GM13976 (cell line): Measurements from ENCODE around the gene OCSTAMP.

Source experiments
- DNase-seq: peaks from one replicate; pipeline ENCODE4 v3.0.0; 2012; ENCODE audit warnings: low spot score
- in situ Hi-C: fragments of 300-500 bp; cut with MboI; formaldehyde crosslinking; loops from one replicate; pipeline ENCODE4 v1.12.0; 2022; ENCODE audit warnings: low sequenced_read_pairs, mixed read lengths, inconsistent platforms; ENCODE audit not compliant: unreplicated experiment
- TF ChIP-seq, protein P1 (sequence below): IDR thresholded peaks from 2 replicates; pipeline ENCODE4 v1.5.1; 2012; ENCODE audit warnings: borderline replicate concordance, mild to moderate bottlenecking; ENCODE audit not compliant: insufficient read depth; ENCODE audit errors: extremely low read depth, missing control alignments, control extremely low read depth

Gene OCSTAMP

DNA sequence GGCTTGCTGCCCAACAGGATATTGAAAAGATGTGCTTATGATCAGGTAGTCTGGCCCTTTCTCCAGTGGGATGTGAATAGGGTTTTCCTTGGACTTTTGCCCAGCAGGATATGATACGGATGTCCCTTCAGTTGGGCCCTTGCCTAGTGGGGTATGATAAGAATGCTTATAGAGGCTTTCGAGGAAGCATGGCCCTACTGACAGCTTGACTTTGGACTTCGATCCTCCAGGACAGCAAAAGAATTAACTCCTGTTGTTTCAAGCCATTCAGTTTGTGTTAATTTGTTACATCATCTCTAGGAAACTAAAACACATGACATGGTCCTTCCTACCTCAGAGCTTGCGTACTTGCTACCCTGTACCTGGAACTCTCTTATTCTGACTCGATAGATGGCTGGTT, 27.3 kb downstream of the OCSTAMP start:
- in situ Hi-C loops, result loop anchor here (5.0 kb wide), 1 partner anchor 159 kb away; no protein-coding TSS in a partner anchor
- TF ChIP-seq, protein P1, sequence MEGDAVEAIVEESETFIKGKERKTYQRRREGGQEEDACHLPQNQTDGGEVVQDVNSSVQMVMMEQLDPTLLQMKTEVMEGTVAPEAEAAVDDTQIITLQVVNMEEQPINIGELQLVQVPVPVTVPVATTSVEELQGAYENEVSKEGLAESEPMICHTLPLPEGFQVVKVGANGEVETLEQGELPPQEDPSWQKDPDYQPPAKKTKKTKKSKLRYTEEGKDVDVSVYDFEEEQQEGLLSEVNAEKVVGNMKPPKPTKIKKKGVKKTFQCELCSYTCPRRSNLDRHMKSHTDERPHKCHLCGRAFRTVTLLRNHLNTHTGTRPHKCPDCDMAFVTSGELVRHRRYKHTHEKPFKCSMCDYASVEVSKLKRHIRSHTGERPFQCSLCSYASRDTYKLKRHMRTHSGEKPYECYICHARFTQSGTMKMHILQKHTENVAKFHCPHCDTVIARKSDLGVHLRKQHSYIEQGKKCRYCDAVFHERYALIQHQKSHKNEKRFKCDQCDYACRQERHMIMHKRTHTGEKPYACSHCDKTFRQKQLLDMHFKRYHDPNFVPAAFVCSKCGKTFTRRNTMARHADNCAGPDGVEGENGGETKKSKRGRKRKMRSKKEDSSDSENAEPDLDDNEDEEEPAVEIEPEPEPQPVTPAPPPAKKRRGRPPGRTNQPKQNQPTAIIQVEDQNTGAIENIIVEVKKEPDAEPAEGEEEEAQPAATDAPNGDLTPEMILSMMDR, result no peak
- no peak for DNase-seq

DNA sequence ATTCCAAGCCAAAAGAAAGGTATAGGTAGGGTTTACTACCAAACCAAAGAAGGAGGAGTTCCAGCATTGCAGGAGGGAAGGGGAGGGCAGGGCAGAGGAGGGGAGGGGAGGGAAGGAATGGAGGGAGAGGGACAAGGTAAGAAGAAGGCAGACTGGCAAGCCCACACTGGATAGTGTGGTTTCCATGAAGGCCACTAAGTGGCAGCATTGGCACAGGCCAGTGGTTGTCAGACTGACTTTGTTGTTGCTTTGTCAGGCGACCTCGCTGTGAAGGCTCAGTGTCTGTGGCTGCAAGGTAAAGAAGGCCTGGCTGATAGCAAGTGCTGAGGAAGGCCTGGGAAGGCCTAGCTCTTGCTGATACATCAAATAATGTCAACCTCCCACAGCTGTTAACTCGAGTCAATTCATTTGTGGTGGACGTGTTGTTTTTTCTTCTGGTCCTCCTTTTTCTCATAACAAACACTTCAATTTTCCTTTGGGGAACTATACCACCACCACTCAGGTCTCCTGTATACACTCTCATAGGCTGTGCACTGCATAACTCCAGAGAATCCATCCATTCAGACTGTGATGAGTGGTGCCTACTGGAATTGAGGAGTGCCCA, 29.4 kb downstream of the OCSTAMP start:
- TF ChIP-seq, protein P1, result peak; percentile 56
- DNase-seq, result peak; percentile 62
- in situ Hi-C loops, result loop anchor here (5.0 kb wide), 1 partner anchor 161 kb away; no protein-coding TSS in a partner anchor

DNA sequence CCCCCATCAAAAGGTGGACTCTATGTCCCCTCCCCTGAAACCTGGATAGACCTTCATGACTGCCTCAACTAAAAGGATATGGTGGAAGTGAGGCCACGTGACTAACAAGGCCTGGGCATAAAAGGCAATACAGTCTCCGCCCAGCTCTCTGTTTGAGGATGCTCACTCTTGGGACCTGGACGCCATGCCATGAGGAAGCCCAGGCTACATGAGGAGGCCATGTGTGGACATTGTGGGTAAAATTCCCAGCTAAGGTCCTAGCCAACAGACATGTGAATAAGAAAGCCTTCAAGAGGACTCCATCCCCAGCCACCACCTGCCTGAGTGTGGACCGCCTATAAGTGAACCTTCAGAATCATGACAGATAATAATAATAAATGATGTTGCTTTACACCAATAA, 29.9 kb downstream of the OCSTAMP start:
- TF ChIP-seq, protein P1, result no peak
- DNase-seq, result no peak
- in situ Hi-C loops, result loop anchor here (5.0 kb wide), 1 partner anchor 162 kb away; no protein-coding TSS in a partner anchor

DNA sequence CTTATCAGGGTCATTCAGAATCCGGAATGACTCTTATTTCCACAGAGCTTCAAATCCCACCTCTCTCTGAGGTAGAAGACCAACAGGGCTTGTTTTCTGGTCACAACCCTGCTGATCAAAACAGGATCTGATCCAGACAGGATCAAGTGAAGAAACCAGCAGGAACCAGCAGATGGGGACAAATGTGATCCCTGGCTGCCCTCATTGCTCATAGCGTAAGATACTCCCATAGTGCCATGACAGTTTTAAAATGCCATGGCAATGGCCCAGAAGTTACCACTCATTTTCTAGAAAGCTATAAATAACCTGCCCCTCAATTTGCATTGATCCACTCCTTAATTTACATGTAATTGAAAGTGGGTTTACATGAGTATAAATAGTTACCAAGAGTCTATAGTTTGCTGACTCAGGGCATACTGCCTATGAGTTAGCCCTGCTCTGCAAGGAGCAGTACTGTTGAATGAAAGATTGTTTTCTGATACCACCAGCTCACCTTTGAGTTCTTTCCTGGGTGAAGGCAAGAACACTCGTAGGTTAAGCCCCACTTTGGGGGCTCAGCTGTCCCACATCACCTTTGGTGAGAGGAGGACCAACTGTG, 30.9 kb downstream of the OCSTAMP start:
- DNase-seq, result no peak
- in situ Hi-C loops, result loop anchor here (5.0 kb wide), 1 partner anchor 163 kb away; no protein-coding TSS in a partner anchor
- TF ChIP-seq, protein P1, result no peak

DNA sequence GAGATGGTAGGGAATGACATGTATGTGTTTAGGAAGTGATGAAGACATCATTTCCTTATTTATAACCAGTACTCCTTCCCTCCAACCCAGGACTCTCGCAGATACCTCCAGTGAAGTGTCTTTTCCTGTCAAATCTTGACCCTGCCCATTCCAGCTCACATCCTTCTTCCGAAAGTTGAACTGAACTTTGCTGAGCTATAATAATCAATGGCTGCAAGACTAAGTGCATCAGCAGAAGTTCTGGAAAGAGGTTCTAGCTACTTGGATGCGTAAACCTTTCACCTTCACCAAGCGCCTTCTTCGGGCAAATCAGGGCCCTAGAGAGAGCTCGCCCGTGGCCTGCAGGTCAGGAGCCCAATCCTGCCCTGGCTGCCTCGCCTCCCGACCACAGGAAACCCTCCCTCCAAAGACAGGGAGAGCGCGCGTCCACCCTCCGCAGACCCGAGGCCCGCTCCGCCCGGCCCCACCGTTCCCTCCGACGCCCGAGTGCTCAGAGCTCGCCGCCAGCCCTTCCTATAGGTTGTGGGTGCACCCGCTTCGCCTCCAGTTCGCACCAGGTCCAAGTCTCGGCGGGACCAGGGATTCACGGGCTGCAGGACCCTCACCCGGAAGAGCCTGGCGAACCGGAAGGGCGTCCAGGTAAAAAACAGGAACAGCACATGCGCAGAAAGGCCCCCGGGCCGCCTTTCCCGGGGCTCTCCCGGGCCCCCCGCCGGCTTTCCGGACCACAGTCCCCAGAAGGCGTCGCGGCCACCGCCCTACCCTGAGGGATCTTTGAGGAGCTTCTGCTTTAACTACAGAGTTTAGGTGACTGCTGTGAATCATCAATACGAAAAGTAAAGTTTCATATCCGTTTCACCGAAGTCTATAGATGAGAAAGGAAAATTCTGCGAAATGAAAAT, 37.3 kb downstream of the OCSTAMP start, which contains the start of gene ZNF334:
TSS of gene ZNF334 (minus strand) at position 617 of the 902 bp plus-strand sequence. CDS start 1,457 bp downstream, outside the sequence.
- TF ChIP-seq, protein P1, result no peak
- in situ Hi-C loops, result no loop called here
- DNase-seq, result peak; percentile 72

DNA sequence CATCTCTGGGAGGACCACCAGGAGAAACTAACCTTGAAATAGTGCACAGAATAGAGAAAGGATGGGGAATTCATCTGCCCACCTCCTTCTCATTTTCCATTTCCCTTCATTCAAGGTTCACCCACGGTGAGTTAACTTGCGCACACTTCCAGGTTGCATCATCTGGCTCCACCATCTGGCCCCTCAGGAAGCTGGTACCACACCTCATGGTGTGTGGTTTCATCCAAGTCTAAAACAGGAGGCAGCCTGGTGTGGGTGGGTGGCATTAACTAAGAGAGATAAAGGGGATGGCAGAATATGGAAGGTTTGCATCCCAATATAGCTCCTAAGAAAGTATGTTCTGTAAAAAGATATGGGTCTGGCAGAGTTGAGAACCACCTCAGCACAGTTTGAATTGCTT, 40.9 kb downstream of the OCSTAMP start:
- in situ Hi-C loops, result no loop called here
- TF ChIP-seq, protein P1, result no peak
- no peak for DNase-seq
